ENCODE data around the gene PON3. TPM values are rescaled to one million over a fixed set of nuclear protein-coding genes. Genes with fewer than 3 reads are reported as not detected.

PON3 gene
- total and polyA plus RNA-seq, 2 of the 13 experiments (the other 11 are each of a cell fraction or from before 2014, with no cell fraction given), result 23.6 to 37.8 TPM

DNA sequence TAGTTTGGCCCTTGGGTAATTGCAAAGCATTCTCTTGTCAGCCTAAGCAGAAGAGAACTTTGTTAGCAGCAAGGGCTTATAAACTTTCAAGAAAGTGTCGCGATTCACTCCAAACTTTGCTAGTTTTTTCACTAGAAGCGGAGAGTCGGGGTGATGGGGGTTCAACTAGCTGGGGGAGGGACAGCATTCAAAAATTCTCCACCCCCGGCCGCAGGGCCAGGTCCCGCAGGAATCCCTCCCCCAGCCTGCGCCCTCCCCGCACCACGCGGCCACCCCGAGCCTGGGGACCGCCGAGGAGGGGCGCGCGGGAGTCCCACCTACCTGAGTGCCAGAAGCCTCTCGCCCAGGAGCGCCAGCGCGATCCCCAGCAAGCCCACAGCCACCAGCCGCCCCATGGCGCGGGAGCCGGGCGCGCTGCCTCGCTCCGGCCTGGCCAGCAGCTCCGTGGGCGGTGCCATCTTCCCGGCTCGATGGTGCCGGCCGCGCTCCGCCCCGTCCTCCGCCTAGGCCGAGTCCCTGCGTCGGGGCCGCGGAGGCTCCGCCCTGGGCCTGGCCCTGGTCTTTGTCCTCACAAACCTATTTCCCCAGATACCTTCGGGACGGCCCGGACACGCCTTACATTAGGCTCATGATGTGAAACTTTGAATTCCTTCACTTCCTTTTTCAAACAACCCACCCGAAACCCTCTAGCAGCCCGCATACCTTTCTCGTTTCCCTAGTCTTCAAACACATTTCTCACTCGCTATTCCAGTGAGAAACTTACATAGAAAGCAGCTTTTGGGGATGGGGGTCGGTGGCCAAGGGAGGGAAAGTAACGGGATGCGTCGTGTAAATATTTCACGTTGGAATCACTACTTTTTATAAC lies 38.6 kb upstream of the PON3 start, which contains the start of gene PON2 (continued):
- TF ChIP-seq KDM6A (CRISPR knock-in tag; IDR thresholded peaks at IDR 0.05; ENCODE audit: low read depth), result no peak
- TF ChIP-seq, protein P1, sequence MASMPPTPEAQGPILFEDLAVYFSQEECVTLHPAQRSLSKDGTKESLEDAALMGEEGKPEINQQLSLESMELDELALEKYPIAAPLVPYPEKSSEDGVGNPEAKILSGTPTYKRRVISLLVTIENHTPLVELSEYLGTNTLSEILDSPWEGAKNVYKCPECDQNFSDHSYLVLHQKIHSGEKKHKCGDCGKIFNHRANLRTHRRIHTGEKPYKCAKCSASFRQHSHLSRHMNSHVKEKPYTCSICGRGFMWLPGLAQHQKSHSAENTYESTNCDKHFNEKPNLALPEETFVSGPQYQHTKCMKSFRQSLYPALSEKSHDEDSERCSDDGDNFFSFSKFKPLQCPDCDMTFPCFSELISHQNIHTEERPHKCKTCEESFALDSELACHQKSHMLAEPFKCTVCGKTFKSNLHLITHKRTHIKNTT (CRISPR knock-in tag; IDR thresholded peaks at IDR 0.05), result no peak
- no peak for TF ChIP-seq ZNF75D (CRISPR knock-in tag; IDR thresholded peaks at IDR 0.05; ENCODE audit: borderline replicate concordance)
- TF ChIP-seq ZNF644 (CRISPR knock-in tag; IDR thresholded peaks at IDR 0.05; ENCODE audit: low read depth), result 0 out of 2 replicates have a peak, but pooled peaks have one; percentile 10
- no peak for TF ChIP-seq SCMH1 (CRISPR knock-in tag; IDR thresholded peaks at IDR 0.05; ENCODE audit: borderline replicate concordance)
- 0 out of 2 replicates have a peak, but pooled peaks have one; percentile 49 for TF ChIP-seq ZSCAN12 (CRISPR knock-in tag; IDR thresholded peaks at IDR 0.05)
- peak; percentile 83; the same call in 1 of the 2 replicates for TF ChIP-seq ZNF567 (CRISPR knock-in tag; IDR thresholded peaks at IDR 0.05; ENCODE audit: borderline replicate concordance)
- TF ChIP-seq PHF21A (CRISPR knock-in tag; IDR thresholded peaks at IDR 0.05), result peak; percentile 94
- TF ChIP-seq, protein P2, sequence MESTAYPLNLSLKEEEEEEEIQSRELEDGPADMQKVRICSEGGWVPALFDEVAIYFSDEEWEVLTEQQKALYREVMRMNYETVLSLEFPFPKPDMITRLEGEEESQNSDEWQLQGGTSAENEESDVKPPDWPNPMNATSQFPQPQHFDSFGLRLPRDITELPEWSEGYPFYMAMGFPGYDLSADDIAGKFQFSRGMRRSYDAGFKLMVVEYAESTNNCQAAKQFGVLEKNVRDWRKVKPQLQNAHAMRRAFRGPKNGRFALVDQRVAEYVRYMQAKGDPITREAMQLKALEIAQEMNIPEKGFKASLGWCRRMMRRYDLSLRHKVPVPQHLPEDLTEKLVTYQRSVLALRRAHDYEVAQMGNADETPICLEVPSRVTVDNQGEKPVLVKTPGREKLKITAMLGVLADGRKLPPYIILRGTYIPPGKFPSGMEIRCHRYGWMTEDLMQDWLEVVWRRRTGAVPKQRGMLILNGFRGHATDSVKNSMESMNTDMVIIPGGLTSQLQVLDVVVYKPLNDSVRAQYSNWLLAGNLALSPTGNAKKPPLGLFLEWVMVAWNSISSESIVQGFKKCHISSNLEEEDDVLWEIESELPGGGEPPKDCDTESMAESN (CRISPR knock-in tag; conservative IDR thresholded peaks at IDR 0.05), result peak; percentile 95
- TF ChIP-seq HES4 (CRISPR knock-in tag; IDR thresholded peaks at IDR 0.05; ENCODE audit: borderline replicate concordance), result peak; percentile 87; the same call in 1 of the 2 replicates
- TF ChIP-seq SNAPC2 (CRISPR knock-in tag; IDR thresholded peaks at IDR 0.05), result no peak
- TF ChIP-seq, protein P3, sequence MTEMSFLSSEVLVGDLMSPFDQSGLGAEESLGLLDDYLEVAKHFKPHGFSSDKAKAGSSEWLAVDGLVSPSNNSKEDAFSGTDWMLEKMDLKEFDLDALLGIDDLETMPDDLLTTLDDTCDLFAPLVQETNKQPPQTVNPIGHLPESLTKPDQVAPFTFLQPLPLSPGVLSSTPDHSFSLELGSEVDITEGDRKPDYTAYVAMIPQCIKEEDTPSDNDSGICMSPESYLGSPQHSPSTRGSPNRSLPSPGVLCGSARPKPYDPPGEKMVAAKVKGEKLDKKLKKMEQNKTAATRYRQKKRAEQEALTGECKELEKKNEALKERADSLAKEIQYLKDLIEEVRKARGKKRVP (CRISPR knock-in tag; IDR thresholded peaks at IDR 0.05), result no peak
- TF ChIP-seq ZNF652 (CRISPR knock-in tag; IDR thresholded peaks at IDR 0.05; ENCODE audit: borderline replicate concordance, low read depth), result no peak
- peak; percentile 44; the same call in 1 of the 2 replicates for TF ChIP-seq ZFP90 (CRISPR knock-in tag; IDR thresholded peaks at IDR 0.05; ENCODE audit: borderline replicate concordance)
- peak; percentile 84 for TF ChIP-seq ERF (CRISPR knock-in tag; IDR thresholded peaks at IDR 0.05)
- TF ChIP-seq, protein P4, sequence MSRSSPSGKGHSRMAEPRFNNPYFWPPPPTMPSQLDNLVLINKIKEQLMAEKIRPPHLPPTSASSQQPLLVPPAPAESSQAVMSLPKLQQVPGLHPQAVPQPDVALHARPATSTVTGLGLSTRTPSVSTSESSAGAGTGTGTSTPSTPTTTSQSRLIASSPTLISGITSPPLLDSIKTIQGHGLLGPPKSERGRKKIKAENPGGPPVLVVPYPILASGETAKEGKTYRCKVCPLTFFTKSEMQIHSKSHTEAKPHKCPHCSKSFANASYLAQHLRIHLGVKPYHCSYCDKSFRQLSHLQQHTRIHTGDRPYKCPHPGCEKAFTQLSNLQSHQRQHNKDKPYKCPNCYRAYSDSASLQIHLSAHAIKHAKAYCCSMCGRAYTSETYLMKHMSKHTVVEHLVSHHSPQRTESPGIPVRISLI (CRISPR knock-in tag; IDR thresholded peaks at IDR 0.05; ENCODE audit: borderline replicate concordance), result peak; percentile 4; the same call in 1 of the 2 replicates
- TF ChIP-seq, protein P5, sequence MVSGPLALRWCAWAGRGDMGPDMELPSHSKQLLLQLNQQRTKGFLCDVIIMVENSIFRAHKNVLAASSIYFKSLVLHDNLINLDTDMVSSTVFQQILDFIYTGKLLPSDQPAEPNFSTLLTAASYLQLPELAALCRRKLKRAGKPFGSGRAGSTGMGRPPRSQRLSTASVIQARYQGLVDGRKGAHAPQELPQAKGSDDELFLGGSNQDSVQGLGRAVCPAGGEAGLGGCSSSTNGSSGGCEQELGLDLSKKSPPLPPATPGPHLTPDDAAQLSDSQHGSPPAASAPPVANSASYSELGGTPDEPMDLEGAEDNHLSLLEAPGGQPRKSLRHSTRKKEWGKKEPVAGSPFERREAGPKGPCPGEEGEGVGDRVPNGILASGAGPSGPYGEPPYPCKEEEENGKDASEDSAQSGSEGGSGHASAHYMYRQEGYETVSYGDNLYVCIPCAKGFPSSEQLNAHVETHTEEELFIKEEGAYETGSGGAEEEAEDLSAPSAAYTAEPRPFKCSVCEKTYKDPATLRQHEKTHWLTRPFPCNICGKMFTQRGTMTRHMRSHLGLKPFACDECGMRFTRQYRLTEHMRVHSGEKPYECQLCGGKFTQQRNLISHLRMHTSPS (CRISPR knock-in tag; IDR thresholded peaks at IDR 0.05; ENCODE audit: low read depth), result no peak
- TF ChIP-seq, protein P6, sequence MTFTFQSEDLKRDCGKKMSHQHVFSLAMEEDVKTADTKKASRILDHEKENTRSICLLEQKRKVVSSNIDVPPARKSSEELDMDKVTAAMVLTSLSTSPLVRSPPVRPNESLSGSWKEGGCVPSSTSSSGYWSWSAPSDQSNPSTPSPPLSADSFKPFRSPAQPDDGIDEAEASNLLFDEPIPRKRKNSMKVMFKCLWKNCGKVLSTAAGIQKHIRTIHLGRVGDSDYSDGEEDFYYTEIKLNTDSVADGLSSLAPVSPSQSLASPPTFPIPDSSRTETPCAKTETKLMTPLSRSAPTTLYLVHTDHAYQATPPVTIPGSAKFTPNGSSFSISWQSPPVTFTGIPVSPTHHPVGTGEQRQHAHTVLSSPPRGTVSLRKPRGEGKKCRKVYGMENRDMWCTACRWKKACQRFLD (CRISPR knock-in tag; IDR thresholded peaks at IDR 0.05; ENCODE audit: borderline replicate concordance), result peak; percentile 84; the same call in 1 of the 2 replicates
- TF ChIP-seq ZNF879 (CRISPR knock-in tag; IDR thresholded peaks at IDR 0.05), result no peak; the same call in 1 of the 2 replicates
- TF ChIP-seq ZNF891 (CRISPR knock-in tag; IDR thresholded peaks at IDR 0.05), result peak; percentile 88

Data from HepG2 (cell line).